Ishikawa (cell line): ENCODE measurements around the gene DHRS12.

Experiments
- CEBPB ChIP-seq: IDR thresholded peaks from 2 replicates; pipeline ENCODE4 v1.6.1; 2012
- CREB1 ChIP-seq: IDR thresholded peaks from 2 replicates; pipeline ENCODE4 v1.6.1; 2012; ENCODE audit warnings: low read depth
- EGR1 ChIP-seq: IDR thresholded peaks from 2 replicates; pipeline ENCODE4 v1.6.1; 2012
- EP300 ChIP-seq: IDR thresholded peaks from 2 replicates; pipeline ENCODE4 v1.6.1; 2012; ENCODE audit warnings: borderline replicate concordance
- FOXM1 ChIP-seq: IDR thresholded peaks from 2 replicates; pipeline ENCODE4 v1.6.1; 2012; ENCODE audit warnings: low read depth, borderline replicate concordance
- NFIC ChIP-seq: IDR thresholded peaks from 2 replicates; pipeline ENCODE4 v1.6.1; 2012
- RAD21 ChIP-seq: IDR thresholded peaks from 2 replicates; pipeline ENCODE4 v1.6.1; 2012; ENCODE audit warnings: low read depth
- TAF1 ChIP-seq: IDR thresholded peaks from 2 replicates; pipeline ENCODE4 v1.6.1; 2012; ENCODE audit warnings: low read depth, mild to moderate bottlenecking
- TCF12 ChIP-seq: IDR thresholded peaks from 2 replicates; pipeline ENCODE4 v1.6.1; 2012; ENCODE audit warnings: low read depth
- TEAD4 ChIP-seq: IDR thresholded peaks from 2 replicates; pipeline ENCODE4 v1.6.1; 2012
- YY1 ChIP-seq: IDR thresholded peaks from 2 replicates; pipeline ENCODE4 v1.6.1; 2012; ENCODE audit warnings: low read depth
- ZBTB7A ChIP-seq: IDR thresholded peaks from 2 replicates; pipeline ENCODE4 v1.6.1; 2012; ENCODE audit warnings: low read depth
- TF ChIP-seq, protein P1 (sequence below): IDR thresholded peaks from 2 replicates; pipeline ENCODE4 v1.6.1; 2012
- TF ChIP-seq, protein P2 (sequence below): IDR thresholded peaks from 2 replicates; pipeline ENCODE4 v1.6.1; 2012
- TF ChIP-seq, protein P3 (sequence below): IDR thresholded peaks from 2 replicates; pipeline ENCODE4 v1.6.1; 2012; ENCODE audit warnings: low read depth, mild to moderate bottlenecking

DHRS12 gene

DNA sequence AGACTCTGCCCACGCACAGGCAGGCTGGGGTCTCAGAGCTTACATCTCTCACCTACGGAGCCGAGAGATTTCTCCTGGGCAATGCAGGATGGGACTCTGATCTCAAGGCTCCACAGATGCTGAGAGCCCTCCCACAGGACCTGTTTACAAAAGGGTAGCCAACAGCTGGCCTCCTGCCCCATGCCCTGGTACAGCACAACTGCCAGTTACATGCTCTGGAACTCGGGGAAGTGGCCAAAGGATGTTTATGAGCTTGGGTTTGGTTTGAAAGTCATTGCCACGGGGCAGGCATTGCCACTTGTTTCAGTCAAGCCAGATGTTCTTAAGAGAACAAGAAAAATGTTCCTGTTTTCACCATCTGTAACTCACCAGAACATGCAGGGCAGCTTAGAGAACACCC, 3.5 kb downstream of the DHRS12 start:
- TF ChIP-seq YY1, result no peak
- TF ChIP-seq CREB1, result no peak
- TF ChIP-seq NFIC, result no peak
- TF ChIP-seq TAF1, result no peak
- TF ChIP-seq TEAD4, result no peak
- no peak for TF ChIP-seq CEBPB

DNA sequence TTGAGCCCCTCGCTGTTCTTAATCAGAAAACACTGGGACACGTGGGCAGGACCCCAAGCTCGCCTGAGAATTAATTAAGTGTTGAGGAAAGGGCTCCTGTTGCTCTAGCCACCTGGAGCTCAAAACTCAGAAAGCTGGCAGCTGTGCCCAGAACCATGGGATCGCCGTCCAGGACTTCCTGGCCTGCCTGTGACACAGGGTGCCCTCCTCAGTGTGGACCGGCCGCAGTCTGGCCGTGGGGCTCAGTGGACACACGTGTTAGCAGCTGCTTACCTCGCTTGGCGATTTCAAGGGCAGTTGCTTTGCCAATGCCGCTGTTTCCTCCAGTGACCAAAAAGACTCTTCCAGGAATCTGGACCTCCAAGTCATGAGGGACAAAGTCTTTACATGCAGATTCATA, 4.7 kb downstream of the DHRS12 start:
- TF ChIP-seq, protein P1, sequence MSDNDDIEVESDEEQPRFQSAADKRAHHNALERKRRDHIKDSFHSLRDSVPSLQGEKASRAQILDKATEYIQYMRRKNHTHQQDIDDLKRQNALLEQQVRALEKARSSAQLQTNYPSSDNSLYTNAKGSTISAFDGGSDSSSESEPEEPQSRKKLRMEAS, result no peak
- TF ChIP-seq CEBPB, result no peak
- no peak for TF ChIP-seq EGR1
- no peak for TF ChIP-seq FOXM1
- no peak for TF ChIP-seq TAF1
- no peak for TF ChIP-seq EP300
- TF ChIP-seq RAD21, result no peak
- TF ChIP-seq, protein P2, sequence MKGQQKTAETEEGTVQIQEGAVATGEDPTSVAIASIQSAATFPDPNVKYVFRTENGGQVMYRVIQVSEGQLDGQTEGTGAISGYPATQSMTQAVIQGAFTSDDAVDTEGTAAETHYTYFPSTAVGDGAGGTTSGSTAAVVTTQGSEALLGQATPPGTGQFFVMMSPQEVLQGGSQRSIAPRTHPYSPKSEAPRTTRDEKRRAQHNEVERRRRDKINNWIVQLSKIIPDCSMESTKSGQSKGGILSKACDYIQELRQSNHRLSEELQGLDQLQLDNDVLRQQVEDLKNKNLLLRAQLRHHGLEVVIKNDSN, result no peak
- TF ChIP-seq TCF12, result no peak
- no peak for TF ChIP-seq TEAD4
- TF ChIP-seq NFIC, result no peak
- TF ChIP-seq, protein P3, sequence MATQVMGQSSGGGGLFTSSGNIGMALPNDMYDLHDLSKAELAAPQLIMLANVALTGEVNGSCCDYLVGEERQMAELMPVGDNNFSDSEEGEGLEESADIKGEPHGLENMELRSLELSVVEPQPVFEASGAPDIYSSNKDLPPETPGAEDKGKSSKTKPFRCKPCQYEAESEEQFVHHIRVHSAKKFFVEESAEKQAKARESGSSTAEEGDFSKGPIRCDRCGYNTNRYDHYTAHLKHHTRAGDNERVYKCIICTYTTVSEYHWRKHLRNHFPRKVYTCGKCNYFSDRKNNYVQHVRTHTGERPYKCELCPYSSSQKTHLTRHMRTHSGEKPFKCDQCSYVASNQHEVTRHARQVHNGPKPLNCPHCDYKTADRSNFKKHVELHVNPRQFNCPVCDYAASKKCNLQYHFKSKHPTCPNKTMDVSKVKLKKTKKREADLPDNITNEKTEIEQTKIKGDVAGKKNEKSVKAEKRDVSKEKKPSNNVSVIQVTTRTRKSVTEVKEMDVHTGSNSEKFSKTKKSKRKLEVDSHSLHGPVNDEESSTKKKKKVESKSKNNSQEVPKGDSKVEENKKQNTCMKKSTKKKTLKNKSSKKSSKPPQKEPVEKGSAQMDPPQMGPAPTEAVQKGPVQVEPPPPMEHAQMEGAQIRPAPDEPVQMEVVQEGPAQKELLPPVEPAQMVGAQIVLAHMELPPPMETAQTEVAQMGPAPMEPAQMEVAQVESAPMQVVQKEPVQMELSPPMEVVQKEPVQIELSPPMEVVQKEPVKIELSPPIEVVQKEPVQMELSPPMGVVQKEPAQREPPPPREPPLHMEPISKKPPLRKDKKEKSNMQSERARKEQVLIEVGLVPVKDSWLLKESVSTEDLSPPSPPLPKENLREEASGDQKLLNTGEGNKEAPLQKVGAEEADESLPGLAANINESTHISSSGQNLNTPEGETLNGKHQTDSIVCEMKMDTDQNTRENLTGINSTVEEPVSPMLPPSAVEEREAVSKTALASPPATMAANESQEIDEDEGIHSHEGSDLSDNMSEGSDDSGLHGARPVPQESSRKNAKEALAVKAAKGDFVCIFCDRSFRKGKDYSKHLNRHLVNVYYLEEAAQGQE, result no peak

DNA sequence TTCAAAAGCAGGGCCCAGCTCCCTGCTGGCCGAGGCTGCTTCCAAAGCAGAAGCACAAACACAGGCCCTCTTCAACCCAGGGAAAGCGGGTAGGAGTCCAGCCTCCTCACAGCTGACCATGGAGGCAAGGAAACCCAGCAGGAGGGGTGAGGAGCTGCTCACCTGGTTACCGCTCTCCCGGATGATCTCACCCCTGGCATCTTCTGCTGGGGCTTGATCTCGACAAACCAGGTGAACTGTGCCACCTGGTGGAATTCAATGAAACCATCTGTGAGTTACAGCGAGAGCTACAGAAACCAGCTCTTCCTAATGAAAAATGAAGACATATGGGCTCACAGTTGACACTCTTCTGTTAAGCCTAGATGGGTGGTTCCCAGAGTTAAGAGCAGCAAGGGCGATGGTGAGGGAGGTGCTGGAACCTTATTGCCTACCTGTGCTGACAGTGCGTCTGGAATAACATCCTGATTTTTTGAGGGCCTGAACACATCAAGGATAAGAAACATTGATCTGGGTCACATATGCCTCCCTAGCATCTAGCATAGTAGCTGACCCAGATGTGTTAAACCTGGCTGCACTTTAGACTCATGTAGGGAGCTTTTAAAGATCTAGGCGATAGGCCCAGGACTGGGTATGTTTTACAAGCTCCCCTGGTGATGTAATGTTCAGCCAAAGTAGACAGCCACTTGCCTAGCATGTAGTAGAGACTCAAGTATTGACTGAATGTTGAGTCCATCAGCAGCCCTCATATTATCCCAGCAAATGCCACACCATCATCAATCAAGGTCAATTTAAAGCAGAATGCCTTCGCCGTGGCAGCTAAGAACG, 6.1 kb downstream of the DHRS12 start:
- TF ChIP-seq TEAD4 (0 out of 2 replicates have a peak, but pooled peaks have one; percentile 22), CEBPB (no peak), RAD21 (peak; percentile 96)

DNA sequence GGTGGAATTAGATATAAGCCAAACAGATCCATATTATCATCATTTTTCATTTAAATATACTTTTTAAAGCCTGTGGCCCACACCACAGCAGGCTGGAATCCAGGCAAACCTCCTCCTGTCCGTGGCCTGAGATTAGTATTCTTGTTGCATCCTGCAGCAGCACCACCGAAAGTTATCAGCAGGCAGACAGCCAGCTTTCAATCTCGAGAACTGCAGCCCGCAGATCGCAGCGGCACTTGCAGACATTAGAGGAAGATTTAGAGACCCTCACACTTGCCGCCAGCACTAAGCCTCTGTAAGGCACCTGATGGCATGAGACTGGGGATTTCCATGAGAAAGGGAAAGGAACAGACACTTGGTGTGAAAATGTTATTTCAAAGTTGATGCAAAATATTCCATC, 7.4 kb downstream of the DHRS12 start:
- TF ChIP-seq FOXM1 (no peak), NFIC (no peak), ZBTB7A (no peak), RAD21 (no peak), TCF12 (no peak), TAF1 (no peak), EP300 (no peak)
- TF ChIP-seq, protein P1, result no peak

DNA sequence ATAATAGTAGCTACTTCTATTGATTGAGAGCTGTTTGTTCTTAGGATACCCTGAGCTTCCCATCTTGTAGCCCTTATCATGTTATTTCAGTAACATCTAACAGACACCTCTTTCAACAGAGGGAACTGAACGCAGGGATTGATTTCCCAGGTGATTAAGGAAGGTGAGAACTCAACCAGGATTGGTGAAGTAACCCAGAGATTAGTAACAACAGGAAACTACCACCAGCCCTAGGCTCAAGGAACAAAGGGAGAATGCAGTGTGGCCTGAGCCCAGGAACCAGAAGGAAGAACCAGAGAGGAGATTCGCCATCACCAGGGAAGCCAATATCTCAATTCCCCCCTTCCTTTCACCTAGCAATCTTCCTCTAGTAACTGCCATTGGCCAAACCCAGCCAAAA, 8.5 kb downstream of the DHRS12 start:
- TF ChIP-seq CREB1 (no peak), TCF12 (no peak), ZBTB7A (no peak), CEBPB (no peak), NFIC (no peak), RAD21 (no peak), TAF1 (no peak), EGR1 (no peak), TEAD4 (no peak), FOXM1 (no peak), YY1 (no peak)
- TF ChIP-seq, protein P2, result no peak
- TF ChIP-seq, protein P1, result no peak

DNA sequence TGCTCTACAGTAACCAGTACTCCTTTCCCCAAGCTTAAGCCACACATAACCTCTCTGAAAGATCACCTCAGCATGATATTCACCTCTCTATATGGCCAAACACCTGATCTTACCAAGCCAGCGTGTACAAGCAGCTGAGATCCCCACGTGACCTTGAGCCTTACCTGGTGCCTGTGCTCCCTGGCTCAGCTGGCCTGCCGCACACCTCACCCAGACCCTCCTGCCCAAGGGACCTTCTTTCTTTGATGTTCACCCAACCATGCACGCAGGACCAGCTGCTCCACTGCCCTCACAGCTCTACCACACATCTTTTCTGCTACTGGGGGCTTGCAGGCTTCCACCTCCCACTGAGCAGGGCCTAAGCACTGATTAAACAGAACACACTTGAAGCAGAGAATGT, 9.0 kb downstream of the DHRS12 start:
- TF ChIP-seq TCF12 (no peak), CEBPB (no peak), EP300 (no peak), ZBTB7A (no peak), TAF1 (no peak), TEAD4 (no peak), FOXM1 (no peak), EGR1 (no peak), RAD21 (no peak)
- TF ChIP-seq, protein P3, result no peak
- TF ChIP-seq, protein P2, result no peak
